HG03039 (cell line): ENCODE results near the gene FOXM1.

Source experiments
- ATAC-seq: cut with Tn5 transposase; IDR thresholded peaks from one replicate; pipeline ENCODE4 v1.9.1; 2021; ENCODE audit warnings: mild to moderate bottlenecking, moderate library complexity; ENCODE audit not compliant: unreplicated experiment

FOXM1 gene

GRCh38 chr12:2812290-2813213 lies 64.4 kb downstream of the FOXM1 start, which contains the start of gene ITFG2:
Gene ITFG2, plus strand, starts transcription at chr12:2812668. Its CDS starts 93 bp downstream, at chr12:2812761.
- ATAC-seq, result peak; percentile 94

- ATAC-seq, result no peak
Observed at GRCh38 chr12:2811801-2812200, 65.2 kb downstream of the FOXM1 start.
